Measurements from ENCODE around the gene RNASE1. TPM values are rescaled to one million over a fixed set of nuclear protein-coding genes. Genes with fewer than 3 reads are reported as not detected.
"Not testable (repeated sequence)": the region's sequence is repeated elsewhere in the genome, so short reads cannot be mapped to it uniquely, and the experiment has no call there.

The RNASE1 gene
- polyA plus RNA-seq, 1 donor from 2014 or later, result not detected

DNA sequence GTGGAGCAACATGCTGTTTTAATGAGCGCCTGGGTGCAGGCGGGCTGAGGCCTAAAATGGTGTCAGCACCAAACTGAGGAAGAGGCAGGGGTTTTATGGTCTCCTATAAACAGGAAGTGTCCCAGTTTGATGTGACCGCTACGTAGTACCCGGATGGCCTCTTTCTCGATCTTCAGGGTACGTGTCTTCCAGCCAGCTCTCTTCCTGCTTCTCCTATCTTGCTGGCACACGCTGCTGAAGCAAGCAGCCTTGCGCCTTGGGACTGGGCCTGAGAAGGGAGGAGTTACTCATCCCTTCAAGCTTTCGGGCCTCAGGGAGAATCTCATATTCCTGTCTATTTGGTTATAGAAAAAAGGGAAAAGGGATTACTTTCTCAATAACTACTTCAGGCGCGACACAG is 28.2 kb upstream of the RNASE1 start:
- Histone ChIP-seq H3K27ac (ENCODE audit: low read length) (no peak overlapping the region), H3K9me3 (ENCODE audit: low read length) (no peaks in the 10 kb centered on the region), H3F3A (ENCODE audit: insufficient read depth, low read length, poor library complexity, severe bottlenecking) (no peaks in the 10 kb centered on the region), H3K9me2 (ENCODE audit: insufficient read depth, low read length) (no peaks in the 10 kb centered on the region), H3K9ac (ENCODE audit: low read length) (no peak overlapping the region), H3K4me3 (ENCODE audit: low read length) (no peak overlapping the region), H3K79me2 (replicated peaks; ENCODE audit: insufficient read depth, low read length) (no peaks in the 10 kb centered on the region), H3K4me2 (ENCODE audit: low read length) (no peak overlapping the region), H3K27me3 (ENCODE audit: insufficient read depth, low read depth, low read length) (no peaks in the 10 kb centered on the region), H4K20me1 (ENCODE audit: insufficient read depth) (no peaks in the 10 kb centered on the region), H2AFZ (ENCODE audit: low read depth, low read length) (no peak overlapping the region), H3K36me3 (ENCODE audit: insufficient read depth, low read length) (no peaks in the 10 kb centered on the region)
- no peak for TF ChIP-seq TAF1 (IDR thresholded peaks at IDR 0.05; ENCODE audit: low read depth)
- no peak for TF ChIP-seq POLR2AphosphoS5 (IDR thresholded peaks at IDR 0.05)
- TF ChIP-seq, protein P1, sequence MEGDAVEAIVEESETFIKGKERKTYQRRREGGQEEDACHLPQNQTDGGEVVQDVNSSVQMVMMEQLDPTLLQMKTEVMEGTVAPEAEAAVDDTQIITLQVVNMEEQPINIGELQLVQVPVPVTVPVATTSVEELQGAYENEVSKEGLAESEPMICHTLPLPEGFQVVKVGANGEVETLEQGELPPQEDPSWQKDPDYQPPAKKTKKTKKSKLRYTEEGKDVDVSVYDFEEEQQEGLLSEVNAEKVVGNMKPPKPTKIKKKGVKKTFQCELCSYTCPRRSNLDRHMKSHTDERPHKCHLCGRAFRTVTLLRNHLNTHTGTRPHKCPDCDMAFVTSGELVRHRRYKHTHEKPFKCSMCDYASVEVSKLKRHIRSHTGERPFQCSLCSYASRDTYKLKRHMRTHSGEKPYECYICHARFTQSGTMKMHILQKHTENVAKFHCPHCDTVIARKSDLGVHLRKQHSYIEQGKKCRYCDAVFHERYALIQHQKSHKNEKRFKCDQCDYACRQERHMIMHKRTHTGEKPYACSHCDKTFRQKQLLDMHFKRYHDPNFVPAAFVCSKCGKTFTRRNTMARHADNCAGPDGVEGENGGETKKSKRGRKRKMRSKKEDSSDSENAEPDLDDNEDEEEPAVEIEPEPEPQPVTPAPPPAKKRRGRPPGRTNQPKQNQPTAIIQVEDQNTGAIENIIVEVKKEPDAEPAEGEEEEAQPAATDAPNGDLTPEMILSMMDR (IDR thresholded peaks at IDR 0.05; ENCODE audit: poor library complexity, severe bottlenecking), result no peak
- TF ChIP-seq EZH2 (IDR thresholded peaks at IDR 0.05; ENCODE audit: borderline replicate concordance, insufficient read depth, low read length, poor library complexity, severe bottlenecking), result no peak
- TF ChIP-seq, protein P2, sequence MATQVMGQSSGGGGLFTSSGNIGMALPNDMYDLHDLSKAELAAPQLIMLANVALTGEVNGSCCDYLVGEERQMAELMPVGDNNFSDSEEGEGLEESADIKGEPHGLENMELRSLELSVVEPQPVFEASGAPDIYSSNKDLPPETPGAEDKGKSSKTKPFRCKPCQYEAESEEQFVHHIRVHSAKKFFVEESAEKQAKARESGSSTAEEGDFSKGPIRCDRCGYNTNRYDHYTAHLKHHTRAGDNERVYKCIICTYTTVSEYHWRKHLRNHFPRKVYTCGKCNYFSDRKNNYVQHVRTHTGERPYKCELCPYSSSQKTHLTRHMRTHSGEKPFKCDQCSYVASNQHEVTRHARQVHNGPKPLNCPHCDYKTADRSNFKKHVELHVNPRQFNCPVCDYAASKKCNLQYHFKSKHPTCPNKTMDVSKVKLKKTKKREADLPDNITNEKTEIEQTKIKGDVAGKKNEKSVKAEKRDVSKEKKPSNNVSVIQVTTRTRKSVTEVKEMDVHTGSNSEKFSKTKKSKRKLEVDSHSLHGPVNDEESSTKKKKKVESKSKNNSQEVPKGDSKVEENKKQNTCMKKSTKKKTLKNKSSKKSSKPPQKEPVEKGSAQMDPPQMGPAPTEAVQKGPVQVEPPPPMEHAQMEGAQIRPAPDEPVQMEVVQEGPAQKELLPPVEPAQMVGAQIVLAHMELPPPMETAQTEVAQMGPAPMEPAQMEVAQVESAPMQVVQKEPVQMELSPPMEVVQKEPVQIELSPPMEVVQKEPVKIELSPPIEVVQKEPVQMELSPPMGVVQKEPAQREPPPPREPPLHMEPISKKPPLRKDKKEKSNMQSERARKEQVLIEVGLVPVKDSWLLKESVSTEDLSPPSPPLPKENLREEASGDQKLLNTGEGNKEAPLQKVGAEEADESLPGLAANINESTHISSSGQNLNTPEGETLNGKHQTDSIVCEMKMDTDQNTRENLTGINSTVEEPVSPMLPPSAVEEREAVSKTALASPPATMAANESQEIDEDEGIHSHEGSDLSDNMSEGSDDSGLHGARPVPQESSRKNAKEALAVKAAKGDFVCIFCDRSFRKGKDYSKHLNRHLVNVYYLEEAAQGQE (IDR thresholded peaks at IDR 0.05; ENCODE audit: borderline replicate concordance), result no peak
- TF ChIP-seq RAD21 (conservative IDR thresholded peaks at IDR 0.05), result no peak
- no peak for TF ChIP-seq MXI1 (conservative IDR thresholded peaks at IDR 0.05; ENCODE audit: poor library complexity, severe bottlenecking)
- no peak for TF ChIP-seq EP300 (conservative IDR thresholded peaks at IDR 0.05; ENCODE audit: poor library complexity, severe bottlenecking)
- no peak for TF ChIP-seq SMC3 (conservative IDR thresholded peaks at IDR 0.05; ENCODE audit: poor library complexity)

DNA sequence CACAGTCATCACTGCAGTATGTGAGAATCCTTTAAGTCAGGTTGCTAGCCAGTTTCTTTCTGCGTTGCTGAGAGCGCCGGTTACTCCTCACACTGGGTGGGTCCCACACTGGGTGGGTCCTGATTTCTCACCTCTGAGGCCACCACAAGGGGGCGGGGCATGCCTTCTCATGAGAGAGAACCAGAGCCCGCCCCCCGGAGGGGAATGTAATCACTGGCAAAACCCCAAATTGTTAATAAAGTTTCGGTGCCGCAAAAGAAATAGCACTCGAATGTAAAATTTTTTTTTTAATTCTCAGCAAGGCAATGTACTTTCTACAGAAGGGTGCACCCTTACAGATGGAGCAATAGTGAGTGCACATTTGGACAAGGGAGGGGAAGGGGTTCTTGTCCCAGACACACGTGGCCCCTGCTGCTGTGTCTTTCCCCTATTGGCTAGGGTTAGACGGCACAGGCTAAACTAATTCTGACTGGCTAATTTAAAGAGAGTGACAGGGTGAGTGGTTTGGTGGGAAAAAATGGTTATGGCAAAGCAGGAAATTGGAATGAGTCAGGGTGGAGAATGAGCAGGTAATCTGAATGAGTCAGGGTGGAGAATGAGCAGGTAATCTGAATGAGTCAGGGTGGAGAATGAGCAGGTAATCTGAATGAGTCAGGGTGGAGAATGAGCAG is 25.5 kb upstream of the RNASE1 start:
- H3K9ac ChIP-seq (ENCODE audit: low read length); H3K27ac ChIP-seq (ENCODE audit: low read length); H3K36me3 ChIP-seq (ENCODE audit: insufficient read depth, low read length); H2AFZ ChIP-seq (ENCODE audit: low read depth, low read length); H3K4me2 ChIP-seq (ENCODE audit: low read length); H3K27me3 ChIP-seq (ENCODE audit: insufficient read depth, low read depth, low read length); H3K79me2 ChIP-seq (replicated peaks; ENCODE audit: insufficient read depth, low read length); H3F3A ChIP-seq (ENCODE audit: insufficient read depth, low read length, poor library complexity, severe bottlenecking); H3K9me2 ChIP-seq (ENCODE audit: insufficient read depth, low read length); H4K20me1 ChIP-seq (ENCODE audit: insufficient read depth); H3K9me3 ChIP-seq (ENCODE audit: low read length): not testable (repeated sequence)
- peak overlapping the region; percentile 13 for H3K4me3 ChIP-seq (ENCODE audit: low read length)
- TF ChIP-seq, protein P1 (IDR thresholded peaks at IDR 0.05; ENCODE audit: poor library complexity, severe bottlenecking), result peak; percentile 14

Measured in neural cell (in vitro differentiated cells).